ENCODE results near the gene CALN1.

Gene CALN1

DNA sequence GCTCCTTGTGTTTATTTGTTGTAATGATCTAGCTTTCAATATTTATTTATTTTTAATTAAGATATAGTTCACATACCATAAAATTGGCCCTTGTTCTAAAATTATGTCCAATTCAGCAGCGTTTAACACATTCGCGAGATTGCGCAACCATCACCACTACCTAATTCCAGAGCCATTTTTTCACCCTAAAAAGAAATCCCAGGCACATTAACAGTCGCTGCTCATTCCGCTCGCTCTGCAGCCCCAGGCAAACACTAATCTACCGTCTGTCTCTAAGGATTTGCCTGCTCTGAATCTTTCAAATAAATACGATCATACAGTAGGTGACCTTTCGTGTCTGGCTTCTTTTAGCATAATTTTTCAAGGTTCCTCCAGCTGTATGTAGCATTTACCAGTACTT lies 616.7 kb downstream of the CALN1 start:
- TF ChIP-seq, protein P1, sequence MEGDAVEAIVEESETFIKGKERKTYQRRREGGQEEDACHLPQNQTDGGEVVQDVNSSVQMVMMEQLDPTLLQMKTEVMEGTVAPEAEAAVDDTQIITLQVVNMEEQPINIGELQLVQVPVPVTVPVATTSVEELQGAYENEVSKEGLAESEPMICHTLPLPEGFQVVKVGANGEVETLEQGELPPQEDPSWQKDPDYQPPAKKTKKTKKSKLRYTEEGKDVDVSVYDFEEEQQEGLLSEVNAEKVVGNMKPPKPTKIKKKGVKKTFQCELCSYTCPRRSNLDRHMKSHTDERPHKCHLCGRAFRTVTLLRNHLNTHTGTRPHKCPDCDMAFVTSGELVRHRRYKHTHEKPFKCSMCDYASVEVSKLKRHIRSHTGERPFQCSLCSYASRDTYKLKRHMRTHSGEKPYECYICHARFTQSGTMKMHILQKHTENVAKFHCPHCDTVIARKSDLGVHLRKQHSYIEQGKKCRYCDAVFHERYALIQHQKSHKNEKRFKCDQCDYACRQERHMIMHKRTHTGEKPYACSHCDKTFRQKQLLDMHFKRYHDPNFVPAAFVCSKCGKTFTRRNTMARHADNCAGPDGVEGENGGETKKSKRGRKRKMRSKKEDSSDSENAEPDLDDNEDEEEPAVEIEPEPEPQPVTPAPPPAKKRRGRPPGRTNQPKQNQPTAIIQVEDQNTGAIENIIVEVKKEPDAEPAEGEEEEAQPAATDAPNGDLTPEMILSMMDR (IDR thresholded peaks at IDR 0.05), result no peak
- TF ChIP-seq ZFX (IDR thresholded peaks at IDR 0.05; ENCODE audit: borderline replicate concordance), result no peak
- no peak overlapping the region for H3K27ac ChIP-seq

GRCh38 chr7:71793251-71793650 lies 618.9 kb downstream of the CALN1 start:
- no peak overlapping the region for H3K27ac ChIP-seq
- TF ChIP-seq, protein P1 (IDR thresholded peaks at IDR 0.05), result no peak
- TF ChIP-seq ZFX (IDR thresholded peaks at IDR 0.05; ENCODE audit: borderline replicate concordance), result no peak

DNA sequence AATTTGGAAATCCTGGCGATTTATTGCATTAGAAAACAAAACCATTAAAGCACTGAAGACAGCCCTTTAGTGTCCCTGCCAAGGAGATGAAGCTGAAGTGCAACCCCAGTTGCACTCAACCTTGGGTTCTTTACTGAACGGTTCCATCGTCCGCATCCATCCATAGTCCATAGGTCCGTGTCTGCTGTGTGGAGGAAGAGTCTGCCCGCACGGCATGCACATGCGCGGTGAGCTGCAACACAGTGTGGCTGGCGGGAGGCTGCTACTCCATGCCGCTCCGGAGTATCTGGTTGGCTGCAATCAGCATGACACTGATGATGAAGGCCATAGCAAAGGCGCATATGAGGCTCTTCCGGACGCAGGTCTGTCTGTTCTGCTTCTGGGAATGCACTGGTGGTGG lies 624.6 kb downstream of the CALN1 start:
- TF ChIP-seq, protein P1 (IDR thresholded peaks at IDR 0.05), result no peak
- no peak for TF ChIP-seq ZFX (IDR thresholded peaks at IDR 0.05; ENCODE audit: borderline replicate concordance)
- H3K27ac ChIP-seq, result no peak overlapping the region

- TF ChIP-seq ZFX (IDR thresholded peaks at IDR 0.05; ENCODE audit: borderline replicate concordance), result no peak
- TF ChIP-seq, protein P1 (IDR thresholded peaks at IDR 0.05), result 0 out of 2 replicates have a peak, but pooled peaks have one; percentile 8
- H3K27ac ChIP-seq, result no peak overlapping the region
These were observed 626.9 kb downstream of the CALN1 start for GRCh38 chr7:71785216-71785615.

DNA sequence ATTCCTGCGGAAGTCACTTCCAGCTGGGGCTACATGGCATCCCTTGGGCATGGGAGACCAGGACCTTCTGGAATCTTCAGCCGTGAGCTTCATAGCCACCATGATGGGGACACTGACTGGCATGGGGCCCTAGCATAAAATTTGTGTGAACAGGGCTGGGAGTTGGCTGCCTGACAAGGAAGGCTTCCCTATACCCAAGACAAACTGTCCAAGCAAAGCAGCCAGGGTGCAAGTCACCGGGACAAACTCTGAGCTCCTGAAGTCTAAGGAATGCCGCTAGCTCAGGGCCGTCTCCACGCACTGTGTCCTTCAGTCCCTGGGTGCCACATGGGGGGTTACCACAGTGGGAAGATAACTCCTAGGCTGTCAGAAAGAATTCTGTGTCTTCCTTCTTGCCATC lies 627.4 kb downstream of the CALN1 start:
- H3K27ac ChIP-seq, result no peak overlapping the region
- no peak for TF ChIP-seq ZFX (IDR thresholded peaks at IDR 0.05; ENCODE audit: borderline replicate concordance)
- TF ChIP-seq, protein P1 (IDR thresholded peaks at IDR 0.05), result no peak

- H3K27ac ChIP-seq, result no peak overlapping the region
- TF ChIP-seq, protein P1 (IDR thresholded peaks at IDR 0.05), result no peak
- TF ChIP-seq ZFX (IDR thresholded peaks at IDR 0.05; ENCODE audit: borderline replicate concordance), result no peak
These were observed 628.0 kb downstream of the CALN1 start for GRCh38 chr7:71784180-71784579.

- H3K27ac ChIP-seq, result no peak overlapping the region
- TF ChIP-seq, protein P1 (IDR thresholded peaks at IDR 0.05), result no peak
- no peak for TF ChIP-seq ZFX (IDR thresholded peaks at IDR 0.05; ENCODE audit: borderline replicate concordance)
These were observed 628.4 kb downstream of the CALN1 start for GRCh38 chr7:71783779-71784178.

Data from 22Rv1 (cell line).